Common myeloid progenitor, CD34-positive (primary cell): ENCODE data around the gene GPR42.

Experiments used
- CTCF ChIA-PET: fragments of 350-600 bp; sonication (Branson Sonifier 250); formaldehyde crosslinking; loops from one replicate; lab custom pipeline; 2021; ENCODE audit warnings: antibody characterized with exemption; lab: Charles Lee
- POLR2A ChIA-PET: fragments of 350-600 bp; sonication (Branson Sonifier 250); formaldehyde crosslinking; loops from one replicate; lab custom pipeline; 2021; ENCODE audit warnings: antibody characterized with exemption; lab: Charles Lee
- DNase-seq, 3 donors: peaks; one replicate each; pipeline versions ENCODE4 v3.0.0 to v3.0.0-alpha.2; 2013
- H3K27ac ChIP-seq, 2 experiments: 1 replicate in 1 of 2; 2 replicates in 1 of 2; pipeline ENCODE4 v1.7.0; 2013; ENCODE audit warnings: inconsistent platforms in 2 of 2, low read length in 2 of 2, mild to moderate bottlenecking in 2 of 2, low read depth in 1 of 2, moderate library complexity in 1 of 2; ENCODE audit not compliant: severe bottlenecking in 2 of 2, insufficient read depth in 1 of 2, poor library complexity in 1 of 2
- H3K27me3 ChIP-seq, 5 experiments: replicated peaks in 2 of 5; 1 replicate in 3 of 5; 2 replicates in 2 of 5; pipeline versions ENCODE4 v1.6.1 to v1.7.0; 2013; ENCODE audit warnings: low read length in 4 of 5, mild to moderate bottlenecking in 2 of 5, moderate library complexity in 2 of 5, inconsistent platforms in 1 of 5; ENCODE audit not compliant: insufficient read depth in 5 of 5, control insufficient read depth in 4 of 5
- H3K36me3 ChIP-seq, 4 experiments: 1 replicate in 2 of 4; 2 replicates in 2 of 4; pipeline versions ENCODE4 v1.6.1 to v1.7.0; 2013; ENCODE audit warnings: low read length in 3 of 4, control low read depth in 1 of 4, mild to moderate bottlenecking in 1 of 4; ENCODE audit not compliant: control insufficient read depth in 4 of 4, insufficient read depth in 4 of 4
- H3K4me1 ChIP-seq, 4 experiments: 1 replicate in 3 of 4; 2 replicates in 1 of 4; pipeline versions ENCODE4 v1.6.1 to v1.7.1; 2013; ENCODE audit warnings: low read length in 3 of 4, mild to moderate bottlenecking in 3 of 4, control low read depth in 1 of 4, inconsistent platforms in 1 of 4, moderate library complexity in 1 of 4; ENCODE audit not compliant: control insufficient read depth in 4 of 4, insufficient read depth in 4 of 4; ENCODE audit errors: control extremely low read depth in 1 of 4
- H3K4me3 ChIP-seq, 7 experiments: 1 replicate in 4 of 7; 2 replicates in 3 of 7; pipeline versions ENCODE4 v1.5.1 to v1.7.0; 2013; ENCODE audit warnings: mild to moderate bottlenecking in 7 of 7, low read length in 6 of 7, moderate library complexity in 6 of 7, inconsistent platforms in 2 of 7, low read depth in 2 of 7, control low read depth in 1 of 7; ENCODE audit not compliant: insufficient read depth in 4 of 7, control insufficient read depth in 1 of 7; ENCODE audit errors: extremely low read depth in 1 of 7
- H3K9me3 ChIP-seq, 5 experiments: 1 replicate in 4 of 5; 2 replicates in 1 of 5; pipeline versions ENCODE4 v1.6.1 to v1.7.1; 2013; ENCODE audit warnings: low read length in 4 of 5, mild to moderate bottlenecking in 2 of 5, inconsistent platforms in 1 of 5, low read depth in 1 of 5, moderate library complexity in 1 of 5; ENCODE audit not compliant: control insufficient read depth in 4 of 5, insufficient read depth in 2 of 5; ENCODE audit errors: control extremely low read depth in 1 of 5
- WGBS: methylation state at CpG from one replicate; pipeline ENCODE4 v1.1.5; 2013; ENCODE audit not compliant: insufficient coverage; 5-methylcytosine and 5-hydroxymethylcytosine counted together

Gene GPR42

DNA sequence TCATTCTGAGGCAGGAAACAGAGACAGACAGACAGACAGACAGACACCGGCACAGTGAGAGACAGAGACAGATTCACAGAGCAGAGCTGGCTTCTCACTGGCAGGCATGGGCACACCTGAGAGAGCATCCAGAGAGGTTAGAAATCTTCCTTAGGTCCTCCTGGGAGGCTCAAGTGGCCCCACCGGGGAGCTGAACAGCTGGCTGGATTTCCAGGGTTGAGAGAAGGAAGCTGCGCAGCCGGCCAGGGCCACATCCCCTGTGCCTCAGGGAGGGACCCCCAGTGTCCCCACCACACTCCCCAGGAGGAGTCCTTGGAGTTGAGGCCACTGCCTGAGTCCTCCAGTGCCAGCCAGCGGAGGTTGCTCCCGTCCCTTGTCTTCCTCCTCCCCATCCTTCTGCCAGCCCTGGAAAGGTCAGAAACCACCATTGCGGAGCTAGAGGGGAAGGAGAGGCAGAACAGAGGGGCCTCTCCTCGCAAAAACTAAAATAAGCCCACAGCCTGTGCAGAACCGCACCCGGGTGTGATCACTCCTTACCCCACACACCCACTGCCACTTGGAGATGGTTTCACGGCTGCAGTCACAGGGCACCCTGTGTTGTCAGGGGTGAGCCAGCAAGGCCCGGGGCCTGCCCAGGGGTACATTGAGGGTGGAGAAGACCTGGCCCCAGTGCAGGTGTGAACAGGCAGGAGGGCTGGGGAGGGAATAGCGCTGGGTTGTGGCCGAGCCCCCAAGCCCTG is 8.4 kb upstream of the GPR42 start:
- peaks cover 5 to 16% (median 11%) of the 10 kb centered on the region in 4 experiments for H3K4me1 ChIP-seq
- no peaks in the 10 kb centered on the region for H3K36me3 ChIP-seq
- H3K4me3 ChIP-seq = no peak overlapping the region
- ChIA-PET CTCF (interaction anchor here (0.6 to 1.5 kb wide), 3 partner anchors 9 to 147 kb away, joined by 3 to 5 read pairs (median 3); no protein-coding TSS in a partner anchor), POLR2A (no interaction called here)
- H3K9me3 ChIP-seq = no peaks in the 10 kb centered on the region
- peaks cover 0 to 2% (median 0%) of the 10 kb centered on the region in 5 experiments for H3K27me3 ChIP-seq
- no peak overlapping the region for H3K27ac ChIP-seq
- DNase-seq = no peak
- WGBS = 95% methylated on average over 7 of the region's 14 CpGs

DNA sequence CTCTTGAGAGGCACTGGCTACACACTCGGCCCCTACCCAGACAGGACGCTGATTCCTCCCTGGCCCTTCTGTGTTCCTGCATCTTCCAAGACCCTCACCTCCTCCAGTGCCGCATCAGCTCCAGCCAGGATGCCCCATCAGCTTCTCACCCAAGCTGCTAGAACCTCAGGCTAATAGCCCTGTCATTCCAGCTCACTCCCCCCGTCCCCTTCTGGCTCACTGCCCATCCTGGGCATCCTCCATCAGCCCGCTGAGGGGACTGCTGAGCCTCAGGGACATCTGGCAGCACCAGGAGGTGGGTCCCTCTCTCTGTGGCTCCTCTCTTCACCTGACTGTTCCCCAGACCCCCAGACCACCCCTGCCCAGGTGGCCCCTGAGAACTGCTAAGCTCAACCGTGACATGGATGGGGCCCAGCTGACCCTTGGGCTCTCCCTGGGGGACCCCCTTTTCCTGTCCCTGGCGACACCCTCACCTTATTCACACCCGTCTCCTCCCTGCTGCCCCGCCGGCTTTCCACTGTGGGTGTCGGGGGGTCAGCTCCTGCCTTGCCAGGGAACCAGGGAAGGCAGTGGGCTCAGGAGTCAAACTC is 7.8 kb upstream of the GPR42 start:
- CTCF ChIA-PET = interaction anchor here (0.6 to 1.3 kb wide), 3 partner anchors 10 to 146 kb away, joined by 3 to 5 read pairs (median 3); no protein-coding TSS in a partner anchor
- peaks cover 0 to 2% (median 0%) of the 10 kb centered on the region in 5 experiments for H3K27me3 ChIP-seq
- no peak overlapping the region for H3K4me3 ChIP-seq
- DNase-seq = no peak
- 100% methylated on average over 5 of the region's 11 CpGs for WGBS
- H3K27ac ChIP-seq = no peak overlapping the region
- H3K36me3 ChIP-seq = no peaks in the 10 kb centered on the region
- H3K4me1 ChIP-seq = peaks cover under 1 to 9% (median 6%) of the 10 kb centered on the region in 4 experiments
- POLR2A ChIA-PET = no interaction called here
- H3K9me3 ChIP-seq = no peaks in the 10 kb centered on the region

DNA sequence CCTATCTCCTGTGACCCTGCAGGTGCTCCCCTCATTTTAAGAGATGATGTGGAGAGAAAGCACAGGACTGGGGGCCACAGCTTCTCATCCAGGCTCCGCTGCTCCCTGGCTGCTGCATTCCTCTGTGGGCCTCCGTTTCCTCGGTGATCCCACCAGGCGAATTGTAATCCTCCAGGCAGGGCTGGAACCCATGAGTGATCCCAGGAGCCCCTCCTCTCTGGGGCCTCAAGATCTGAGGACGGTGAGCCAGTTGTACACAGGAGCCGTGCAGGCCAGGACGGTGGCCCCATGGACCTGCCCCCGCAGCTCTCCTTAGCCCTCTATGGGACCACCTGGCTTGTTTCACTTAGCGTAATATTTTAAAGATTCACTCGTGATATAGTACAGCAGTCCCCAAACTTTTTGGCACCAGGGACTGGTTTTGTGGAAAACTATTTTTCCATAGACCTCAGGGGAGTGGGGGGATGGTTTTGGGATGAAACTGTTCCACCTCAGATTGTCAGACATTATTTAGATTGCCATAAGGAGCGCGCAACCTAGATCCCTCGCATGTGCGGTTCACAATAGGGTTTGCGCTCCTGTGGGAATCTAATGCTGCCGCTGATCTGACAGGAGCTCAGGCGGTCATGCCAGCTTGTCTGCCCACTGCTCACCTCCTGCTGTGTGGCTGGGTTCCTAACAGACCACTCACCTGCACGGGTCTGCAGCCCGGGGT is 7.0 kb upstream of the GPR42 start:
- Histone ChIP-seq H3K9me3 (no peaks in the 10 kb centered on the region), H3K27me3 (peaks cover 0 to 2% (median 0%) of the 10 kb centered on the region in 5 experiments), H3K27ac (no peak overlapping the region), H3K36me3 (no peaks in the 10 kb centered on the region), H3K4me3 (no peak overlapping the region), H3K4me1 (peaks cover 0 to 6% (median 3%) of the 10 kb centered on the region in 4 experiments)
- DNase-seq = no peak
- ChIA-PET CTCF (interaction anchor here (1.0 to 2.8 kb wide), 3 partner anchors 11 to 106 kb away, joined by 3 to 10 read pairs (median 5); no protein-coding TSS in a partner anchor), POLR2A (no interaction called here)
- WGBS = 98% methylated on average over 18 of the region's 19 CpGs

DNA sequence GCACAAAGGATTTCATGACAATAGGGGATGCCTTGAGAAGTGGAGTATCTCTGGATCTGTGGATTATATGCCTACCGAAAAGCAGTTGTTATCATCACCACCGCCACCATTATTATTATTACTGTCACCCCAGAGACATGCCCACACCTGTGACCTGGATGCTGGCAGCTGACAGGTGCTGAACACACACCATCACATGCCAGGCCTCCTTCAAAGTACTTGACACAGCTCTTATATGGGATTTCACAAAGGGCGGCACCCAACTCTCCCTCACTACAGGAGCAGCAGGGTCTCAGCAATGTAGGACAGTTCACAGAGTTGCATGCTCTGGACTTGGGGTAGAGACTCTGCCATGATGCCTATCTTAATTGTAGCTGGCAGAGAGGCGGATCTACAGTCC is 5.6 kb upstream of the GPR42 start:
- POLR2A ChIA-PET = interaction anchor here (0.5 kb wide), 1 partner anchor 95 kb away, joined by 3 read pairs; no protein-coding TSS in a partner anchor
- Histone ChIP-seq H3K36me3 (no peaks in the 10 kb centered on the region), H3K27ac (no peak overlapping the region), H3K4me3 (no peak overlapping the region), H3K4me1 (peaks cover 0 to 6% (median 3%) of the 10 kb centered on the region in 4 experiments), H3K27me3 (peaks cover 0 to 2% (median 0%) of the 10 kb centered on the region in 5 experiments), H3K9me3 (peaks cover 0 to 8% (median 0%) of the 10 kb centered on the region in 5 experiments)
- CTCF ChIA-PET = interaction anchor here (1.1 to 2.8 kb wide), 2 partner anchors 12 to 13 kb away, joined by 4 to 10 read pairs; no protein-coding TSS in a partner anchor
- DNase-seq = no peak
- 100% methylated on average over 3 of the region's 4 CpGs for WGBS

DNA sequence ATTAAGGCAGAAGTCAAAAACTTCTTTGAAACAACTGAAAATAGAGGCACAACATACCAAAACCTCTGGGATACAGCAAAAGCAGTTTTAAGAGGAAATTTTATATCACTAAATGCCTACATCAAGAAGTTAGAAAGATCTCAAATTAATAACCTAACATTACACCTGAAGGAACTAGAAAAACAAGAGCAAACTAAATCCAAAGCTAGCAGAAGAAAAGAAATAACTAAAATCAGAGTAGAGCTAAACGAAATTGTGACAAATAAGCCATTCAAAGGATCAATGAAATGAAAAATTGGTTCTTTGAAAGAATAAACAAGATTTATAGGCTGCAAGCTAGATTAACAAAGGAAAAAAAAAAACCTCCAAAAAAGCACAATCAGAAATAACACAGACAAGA is 2.5 kb upstream of the GPR42 start:
- DNase-seq = no peak
- POLR2A ChIA-PET = no interaction called here
- no CpG with 5 or more reads among the region's 1 CpG for WGBS

DNA sequence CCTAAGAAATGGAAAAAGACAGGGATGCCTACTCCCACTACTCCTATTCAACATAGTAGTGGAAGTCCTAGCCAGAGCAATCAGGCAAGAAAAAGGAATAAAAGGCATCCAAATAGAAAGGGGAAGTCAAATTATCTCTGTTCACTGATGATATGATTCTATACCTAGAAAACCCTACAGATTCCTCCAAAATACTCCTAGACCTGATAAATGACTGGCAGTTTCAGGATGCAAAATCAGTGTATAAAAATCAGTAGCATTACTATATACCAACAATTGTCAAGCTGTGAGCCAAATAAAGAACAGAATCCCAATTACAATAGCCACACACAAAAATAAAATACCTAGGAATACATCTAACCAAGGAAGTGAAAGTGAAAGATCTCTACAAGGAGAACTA is 1.3 kb upstream of the GPR42 start:
- Histone ChIP-seq H3K9me3 (peaks cover 0 to 8% (median 0%) of the 10 kb centered on the region in 5 experiments), H3K27ac (no peak overlapping the region), H3K27me3 (peaks cover 0 to 4% (median 0%) of the 10 kb centered on the region in 5 experiments), H3K4me1 (peaks cover 0 to 2% (median 0%) of the 10 kb centered on the region in 4 experiments), H3K4me3 (no peak overlapping the region), H3K36me3 (no peaks in the 10 kb centered on the region)
- DNase-seq = no peak
- POLR2A ChIA-PET = no interaction called here
- CTCF ChIA-PET = no interaction called here

More for the DNA sequence above, 2.5 kb upstream of the GPR42 start:
- Histone ChIP-seq H3K4me3 (no peak overlapping the region), H3K4me1 (peaks cover 0 to 2% (median 0%) of the 10 kb centered on the region in 4 experiments), H3K27ac (no peak overlapping the region), H3K9me3 (peaks cover 0 to 8% (median 0%) of the 10 kb centered on the region in 5 experiments), H3K27me3 (peaks cover 0 to 3% (median 0%) of the 10 kb centered on the region in 5 experiments), H3K36me3 (no peaks in the 10 kb centered on the region)
- CTCF ChIA-PET = no interaction called here
